Measurements from ENCODE around the gene CORO2B.

GRCh38 chr15:68730471-68730919, 151.7 kb downstream of the CORO2B start:
- TF ChIP-seq CTCF (conservative IDR thresholded peaks at IDR 0.05; ENCODE audit: low read depth, low read length) (peak; percentile 67), EZH2 (IDR thresholded peaks at IDR 0.05; ENCODE audit: borderline replicate concordance, low read depth, low read length, poor library complexity, severe bottlenecking) (no peak)

Measured in A673 (cell line).